ENCODE measurements around the gene POU5F2. TPM values are rescaled to one million over a fixed set of nuclear protein-coding genes. Genes with fewer than 3 reads are reported as not detected.

The POU5F2 gene
- total RNA-seq, 1 experiment from 2014 or later = 0.22 TPM

GRCh38 chr5:93746406-93747056, 5.1 kb upstream of the POU5F2 start:
- Histone ChIP-seq H4K5ac (ENCODE audit: insufficient read length, low read depth, low read length) (no peak overlapping the region), H3K18ac (ENCODE audit: insufficient read length, low read depth, low read length) (no peak overlapping the region), H3K79me1 (ENCODE audit: insufficient read depth, low read depth, low read length, poor library complexity, severe bottlenecking) (no peaks in the 10 kb centered on the region), H2BK5ac (ENCODE audit: insufficient read length, low read length) (no peak overlapping the region), H3K4ac (ENCODE audit: low read depth, low read length) (no peak overlapping the region), H2BK15ac (ENCODE audit: low read depth, low read length) (no peak overlapping the region), H3K4me2 (ENCODE audit: insufficient read depth, insufficient read length, low read length) (no peak overlapping the region), H3K4me1 (ENCODE audit: insufficient read depth, low read length) (no peaks in the 10 kb centered on the region), H2BK12ac (ENCODE audit: insufficient read length, low read depth, low read length) (no peak overlapping the region), H3K23me2 (ENCODE audit: insufficient read length, low read depth, low read length, poor library complexity, severe bottlenecking) (no peaks in the 10 kb centered on the region), H3K79me2 (ENCODE audit: insufficient read depth, low read length) (no peaks in the 10 kb centered on the region; the same call in 1 of the 2 replicates), H3T11ph (ENCODE audit: low read length) (no peak overlapping the region), H2BK20ac (ENCODE audit: low read depth, low read length, poor library complexity, severe bottlenecking) (no peak overlapping the region), H3K9ac (ENCODE audit: extremely low read depth, insufficient read length, low read length) (no peak overlapping the region), H3K27me3 (ENCODE audit: insufficient read depth, low read length) (no peaks in the 10 kb centered on the region), H3K14ac (ENCODE audit: insufficient read depth, low read length) (no peak overlapping the region), H4K20me1 (ENCODE audit: control insufficient read depth, insufficient read depth, insufficient read length) (no peaks in the 10 kb centered on the region), H2AFZ (ENCODE audit: low read length) (no peak overlapping the region), H2BK120ac (ENCODE audit: low read depth, low read length, poor library complexity, severe bottlenecking) (no peak overlapping the region), H2AK5ac (ENCODE audit: insufficient read length, low read length) (no peak overlapping the region), H4K8ac (replicated peaks; ENCODE audit: insufficient read length, low read depth, low read length) (no peak overlapping the region), H3K9me3 (ENCODE audit: control insufficient read depth, low read depth, low read length) (no peaks in the 10 kb centered on the region), H4K91ac (ENCODE audit: insufficient read length, low read depth, low read length) (no peak overlapping the region), H3K56ac (ENCODE audit: insufficient read length, low read depth, low read length) (no peak overlapping the region), H3K27ac (ENCODE audit: insufficient read length, low read depth, low read length) (no peak overlapping the region), H3K23ac (ENCODE audit: insufficient read length, low read depth, low read length) (no peak overlapping the region)
- Mint-ChIP-seq H3K27me3 (ENCODE audit: low read depth) (no peaks in the 10 kb centered on the region), H3K36me3 (ENCODE audit: insufficient read depth in 1 of 3, low read depth in 3 of 3) (no peaks in the 10 kb centered on the region), H3K4me3 (no peak overlapping the region), H3K9me3 (no peaks in the 10 kb centered on the region), H3K27ac (no peak overlapping the region), H3K4me1 (no peaks in the 10 kb centered on the region)
- no peak for DNase-seq
- no peak for TF ChIP-seq CTCF (conservative IDR thresholded peaks at IDR 0.05)

All from H9 (cell line).